ENCODE measurements around the gene HOXB4.

The HOXB4 gene

GRCh38 chr17:48577330-48577945 lies 712 bp downstream of the HOXB4 start:
- H3K4me3 ChIP-seq (ENCODE audit: low read length), result no peak overlapping the region
- no peak for TF ChIP-seq CTCF (conservative IDR thresholded peaks at IDR 0.05; ENCODE audit: low read depth, low read length)
- DNase-seq (ENCODE audit: low read depth), result no peak

- no peak overlapping the region for H3K4me3 ChIP-seq (ENCODE audit: low read length)
- no peak for TF ChIP-seq CTCF (conservative IDR thresholded peaks at IDR 0.05; ENCODE audit: low read depth, low read length)
- DNase-seq (ENCODE audit: low read depth), result no peak
Measured at GRCh38 chr17:48576479-48577309, 1.5 kb downstream of the HOXB4 start.

GRCh38 chr17:48575673-48576478 lies 2.3 kb downstream of the HOXB4 start:
- H3K4me3 ChIP-seq (ENCODE audit: low read length), result no peak overlapping the region
- no peak for TF ChIP-seq CTCF (conservative IDR thresholded peaks at IDR 0.05; ENCODE audit: low read depth, low read length)
- DNase-seq (ENCODE audit: low read depth), result no peak

GRCh38 chr17:48575066-48575582 lies 3.0 kb downstream of the HOXB4 start:
- no peak overlapping the region for H3K4me3 ChIP-seq (ENCODE audit: low read length)
- no peak for DNase-seq (ENCODE audit: low read depth)
- TF ChIP-seq CTCF (conservative IDR thresholded peaks at IDR 0.05; ENCODE audit: low read depth, low read length), result no peak

- no peak for TF ChIP-seq CTCF (conservative IDR thresholded peaks at IDR 0.05; ENCODE audit: low read depth, low read length)
- no peak for DNase-seq (ENCODE audit: low read depth)
- H3K4me3 ChIP-seq (ENCODE audit: low read length), result no peak overlapping the region
Measured at GRCh38 chr17:48574505-48575065, 3.6 kb downstream of the HOXB4 start.

GRCh38 chr17:48571826-48572417 lies 6.2 kb downstream of the HOXB4 start:
- no peak for TF ChIP-seq CTCF (conservative IDR thresholded peaks at IDR 0.05; ENCODE audit: low read depth, low read length)
- no peak overlapping the region for H3K4me3 ChIP-seq (ENCODE audit: low read length)

More at GRCh38 chr17:48571826-48572417, 6.2 kb downstream of the HOXB4 start:
- no peak for DNase-seq (ENCODE audit: low read depth)

Data from retinal pigment epithelial cell (primary cell).